A549 (cell line): ENCODE results near the gene TMEM117.

Experiments used
- CEBPB ChIP-seq, 2 experiments: fragments of >200 bp in 1 of 2; sonication (Bioruptor Twin) in 1 of 2; formaldehyde crosslinking in 1 of 2; IDR thresholded peaks; 2 replicates each; pipeline ENCODE4 v1.6.1; 2012 to 2016
- CHD4 ChIP-seq: fragments of 200-600 bp; sonication (generic); IDR thresholded peaks from 2 replicates; pipeline ENCODE4 v1.6.1; 2016; ENCODE audit warnings: antibody characterized with exemption, mild to moderate bottlenecking, borderline replicate concordance
- EHMT2 ChIP-seq: fragments of 200-600 bp; sonication (generic); IDR thresholded peaks from 2 replicates; pipeline ENCODE4 v1.6.1; 2016; ENCODE audit warnings: antibody characterized with exemption, low read depth, mild to moderate bottlenecking, moderate library complexity
- HDAC2 ChIP-seq: fragments of 200-600 bp; sonication (generic); IDR thresholded peaks from 2 replicates; pipeline ENCODE4 v1.6.1; 2016
- POLR2A ChIP-seq: IDR thresholded peaks from 2 replicates; pipeline ENCODE4 v1.6.1; 2012; ENCODE audit warnings: mild to moderate bottlenecking, low read length
- TF ChIP-seq, protein P1 (sequence below): fragments of >200 bp; sonication (Bioruptor Twin); formaldehyde crosslinking; IDR thresholded peaks from 3 replicates; pipeline ENCODE4 v1.5.1; 2016
- TF ChIP-seq, protein P2 (sequence below): IDR thresholded peaks from 2 replicates; pipeline ENCODE4 v1.6.1; 2012
- TF ChIP-seq, protein P3 (sequence below): fragments of 200-600 bp; sonication (generic); IDR thresholded peaks from 2 replicates; pipeline ENCODE4 v1.6.1; 2016; ENCODE audit warnings: antibody characterized with exemption, mild to moderate bottlenecking, moderate library complexity

DNA sequence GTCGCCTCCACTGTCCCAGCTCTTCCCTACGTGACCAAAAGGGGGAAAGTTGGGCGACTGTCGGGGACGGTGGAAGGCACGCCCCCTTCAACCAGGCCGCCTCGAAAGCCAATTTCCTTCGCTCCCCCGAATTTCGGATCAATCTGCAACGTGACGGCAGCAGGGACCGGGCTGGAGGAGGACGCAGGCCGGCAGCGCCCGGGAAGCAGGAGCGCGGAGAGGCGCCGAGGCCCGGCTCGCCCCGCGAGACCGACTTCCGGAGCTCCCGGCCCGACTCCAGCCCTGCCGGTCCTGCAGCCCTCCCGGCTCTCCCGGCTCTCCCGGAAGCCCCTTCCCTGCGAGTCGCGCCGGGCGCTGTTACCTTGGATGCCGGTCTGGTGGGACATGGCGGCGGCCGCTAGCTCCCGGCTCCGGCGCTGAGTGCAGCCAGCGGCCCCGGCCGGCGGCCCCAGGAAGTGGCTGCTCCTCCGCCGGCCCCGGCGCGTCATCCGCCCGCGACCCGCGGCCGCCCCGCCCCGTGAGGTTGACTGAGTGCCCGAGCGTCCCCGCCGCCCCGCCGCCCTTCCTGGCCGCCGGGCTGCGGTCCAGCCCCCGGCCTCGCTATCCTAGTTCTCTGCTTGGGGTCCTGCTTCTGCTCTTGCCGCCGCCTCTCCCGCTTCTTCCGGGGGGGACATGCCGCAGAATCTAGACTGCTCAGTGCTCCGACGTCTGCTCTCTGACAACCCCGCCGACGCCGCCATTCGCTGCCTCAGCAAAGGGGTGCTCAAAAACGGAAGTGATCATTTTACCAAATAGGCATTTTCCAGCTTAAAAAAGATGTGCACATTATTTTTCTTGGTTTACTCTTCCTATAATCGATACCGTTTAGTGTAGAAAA, 29.8 kb upstream of the TMEM117 start, which contains the start of gene TWF1:
- TF ChIP-seq, protein P1, sequence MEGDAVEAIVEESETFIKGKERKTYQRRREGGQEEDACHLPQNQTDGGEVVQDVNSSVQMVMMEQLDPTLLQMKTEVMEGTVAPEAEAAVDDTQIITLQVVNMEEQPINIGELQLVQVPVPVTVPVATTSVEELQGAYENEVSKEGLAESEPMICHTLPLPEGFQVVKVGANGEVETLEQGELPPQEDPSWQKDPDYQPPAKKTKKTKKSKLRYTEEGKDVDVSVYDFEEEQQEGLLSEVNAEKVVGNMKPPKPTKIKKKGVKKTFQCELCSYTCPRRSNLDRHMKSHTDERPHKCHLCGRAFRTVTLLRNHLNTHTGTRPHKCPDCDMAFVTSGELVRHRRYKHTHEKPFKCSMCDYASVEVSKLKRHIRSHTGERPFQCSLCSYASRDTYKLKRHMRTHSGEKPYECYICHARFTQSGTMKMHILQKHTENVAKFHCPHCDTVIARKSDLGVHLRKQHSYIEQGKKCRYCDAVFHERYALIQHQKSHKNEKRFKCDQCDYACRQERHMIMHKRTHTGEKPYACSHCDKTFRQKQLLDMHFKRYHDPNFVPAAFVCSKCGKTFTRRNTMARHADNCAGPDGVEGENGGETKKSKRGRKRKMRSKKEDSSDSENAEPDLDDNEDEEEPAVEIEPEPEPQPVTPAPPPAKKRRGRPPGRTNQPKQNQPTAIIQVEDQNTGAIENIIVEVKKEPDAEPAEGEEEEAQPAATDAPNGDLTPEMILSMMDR = 0 out of 3 replicates have a peak, but pooled peaks have one; percentile 11
- TF ChIP-seq, protein P2, sequence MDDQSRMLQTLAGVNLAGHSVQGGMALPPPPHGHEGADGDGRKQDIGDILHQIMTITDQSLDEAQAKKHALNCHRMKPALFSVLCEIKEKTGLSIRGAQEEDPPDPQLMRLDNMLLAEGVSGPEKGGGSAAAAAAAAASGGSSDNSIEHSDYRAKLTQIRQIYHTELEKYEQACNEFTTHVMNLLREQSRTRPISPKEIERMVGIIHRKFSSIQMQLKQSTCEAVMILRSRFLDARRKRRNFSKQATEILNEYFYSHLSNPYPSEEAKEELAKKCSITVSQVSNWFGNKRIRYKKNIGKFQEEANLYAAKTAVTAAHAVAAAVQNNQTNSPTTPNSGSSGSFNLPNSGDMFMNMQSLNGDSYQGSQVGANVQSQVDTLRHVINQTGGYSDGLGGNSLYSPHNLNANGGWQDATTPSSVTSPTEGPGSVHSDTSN = no peak
- TF ChIP-seq, protein P3, sequence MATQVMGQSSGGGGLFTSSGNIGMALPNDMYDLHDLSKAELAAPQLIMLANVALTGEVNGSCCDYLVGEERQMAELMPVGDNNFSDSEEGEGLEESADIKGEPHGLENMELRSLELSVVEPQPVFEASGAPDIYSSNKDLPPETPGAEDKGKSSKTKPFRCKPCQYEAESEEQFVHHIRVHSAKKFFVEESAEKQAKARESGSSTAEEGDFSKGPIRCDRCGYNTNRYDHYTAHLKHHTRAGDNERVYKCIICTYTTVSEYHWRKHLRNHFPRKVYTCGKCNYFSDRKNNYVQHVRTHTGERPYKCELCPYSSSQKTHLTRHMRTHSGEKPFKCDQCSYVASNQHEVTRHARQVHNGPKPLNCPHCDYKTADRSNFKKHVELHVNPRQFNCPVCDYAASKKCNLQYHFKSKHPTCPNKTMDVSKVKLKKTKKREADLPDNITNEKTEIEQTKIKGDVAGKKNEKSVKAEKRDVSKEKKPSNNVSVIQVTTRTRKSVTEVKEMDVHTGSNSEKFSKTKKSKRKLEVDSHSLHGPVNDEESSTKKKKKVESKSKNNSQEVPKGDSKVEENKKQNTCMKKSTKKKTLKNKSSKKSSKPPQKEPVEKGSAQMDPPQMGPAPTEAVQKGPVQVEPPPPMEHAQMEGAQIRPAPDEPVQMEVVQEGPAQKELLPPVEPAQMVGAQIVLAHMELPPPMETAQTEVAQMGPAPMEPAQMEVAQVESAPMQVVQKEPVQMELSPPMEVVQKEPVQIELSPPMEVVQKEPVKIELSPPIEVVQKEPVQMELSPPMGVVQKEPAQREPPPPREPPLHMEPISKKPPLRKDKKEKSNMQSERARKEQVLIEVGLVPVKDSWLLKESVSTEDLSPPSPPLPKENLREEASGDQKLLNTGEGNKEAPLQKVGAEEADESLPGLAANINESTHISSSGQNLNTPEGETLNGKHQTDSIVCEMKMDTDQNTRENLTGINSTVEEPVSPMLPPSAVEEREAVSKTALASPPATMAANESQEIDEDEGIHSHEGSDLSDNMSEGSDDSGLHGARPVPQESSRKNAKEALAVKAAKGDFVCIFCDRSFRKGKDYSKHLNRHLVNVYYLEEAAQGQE = no peak
- TF ChIP-seq CEBPB (IDR thresholded peaks at IDR 0.05) (no peak), CHD4 (no peak), POLR2A (peak; percentile 78), HDAC2 (no peak), EHMT2 (no peak)
